ENCODE measurements around the gene SHISA9.

SHISA9 gene

GRCh38 chr16:12869698-12870427 lies 31.5 kb upstream of the SHISA9 start:
- Histone ChIP-seq H3K18ac (ENCODE audit: low read depth in 1 of 2, low read length in 2 of 2) (no peak overlapping the region), H2BK12ac (ENCODE audit: low read length in 2 of 2) (no peak overlapping the region), H4K8ac (ENCODE audit: low read length) (no peak overlapping the region), H3K27me3 (ENCODE audit: control insufficient read depth in 1 of 2, insufficient read depth in 1 of 2, low read length in 2 of 2) (peaks cover 0 to 6% of the 10 kb centered on the region in 2 experiments), H3K14ac (ENCODE audit: low read length in 2 of 2) (no peak overlapping the region), H3K36me3 (ENCODE audit: control insufficient read depth in 1 of 2, insufficient read depth in 2 of 2, low read depth in 1 of 2, low read length in 2 of 2) (no peaks in the 10 kb centered on the region), H2BK120ac (ENCODE audit: low read depth, low read length) (no peak overlapping the region), H3K4ac (ENCODE audit: low read depth in 1 of 2, low read length in 2 of 2) (no peak overlapping the region), H3K4me1 (ENCODE audit: control insufficient read depth, insufficient read depth, low read depth, low read length) (no peaks in the 10 kb centered on the region), H2BK15ac (ENCODE audit: low read depth, poor library complexity, severe bottlenecking) (no peak overlapping the region), H3K4me2 (ENCODE audit: low read length, poor library complexity, severe bottlenecking) (no peak overlapping the region), H3K9me3 (ENCODE audit: control insufficient read depth, low read length) (peaks cover 11% of the 10 kb centered on the region), H3K9ac (ENCODE audit: low read length) (no peak overlapping the region), H3K27ac (ENCODE audit: low read length, poor library complexity, severe bottlenecking) (no peak overlapping the region), H4K91ac (ENCODE audit: low read length) (no peak overlapping the region), H2AFZ (ENCODE audit: low read depth, low read length) (no peak overlapping the region), H3K79me1 (replicated peaks; ENCODE audit: low read length, poor library complexity, severe bottlenecking) (no peaks in the 10 kb centered on the region), H3K4me3 (ENCODE audit: insufficient read depth in 1 of 2, low read depth in 1 of 2, low read length in 2 of 2) (no peak overlapping the region), H2BK5ac (ENCODE audit: low read depth, low read length, poor library complexity, severe bottlenecking) (no peak overlapping the region), H3K23ac (ENCODE audit: low read length in 2 of 2) (no peak overlapping the region), H2AK5ac (ENCODE audit: low read length, severe bottlenecking) (no peak overlapping the region)
- no peak for DNase-seq
- WGBS: 71% methylated on average over 4 of the region's 5 CpGs

- Histone ChIP-seq H3K4me2 (ENCODE audit: low read length, poor library complexity, severe bottlenecking) (no peak overlapping the region), H2BK12ac (ENCODE audit: low read length in 2 of 2) (no peak overlapping the region), H3K4me1 (ENCODE audit: control insufficient read depth, insufficient read depth, low read depth, low read length) (no peaks in the 10 kb centered on the region), H4K91ac (ENCODE audit: low read length) (no peak overlapping the region), H2BK120ac (ENCODE audit: low read depth, low read length) (no peak overlapping the region), H3K4ac (ENCODE audit: low read depth in 1 of 2, low read length in 2 of 2) (no peak overlapping the region), H2AFZ (ENCODE audit: low read depth, low read length) (no peak overlapping the region), H3K9me3 (ENCODE audit: control insufficient read depth, low read length) (peaks cover 11% of the 10 kb centered on the region), H3K9ac (ENCODE audit: low read length) (no peak overlapping the region), H2AK5ac (ENCODE audit: low read length, severe bottlenecking) (no peak overlapping the region), H3K27me3 (ENCODE audit: control insufficient read depth in 1 of 2, insufficient read depth in 1 of 2, low read length in 2 of 2) (peaks cover 0 to 6% of the 10 kb centered on the region in 2 experiments), H3K27ac (ENCODE audit: low read length, poor library complexity, severe bottlenecking) (no peak overlapping the region), H4K8ac (ENCODE audit: low read length) (no peak overlapping the region), H3K14ac (ENCODE audit: low read length in 2 of 2) (no peak overlapping the region), H3K36me3 (ENCODE audit: control insufficient read depth in 1 of 2, insufficient read depth in 2 of 2, low read depth in 1 of 2, low read length in 2 of 2) (no peaks in the 10 kb centered on the region), H3K18ac (ENCODE audit: low read depth in 1 of 2, low read length in 2 of 2) (no peak overlapping the region), H2BK5ac (ENCODE audit: low read depth, low read length, poor library complexity, severe bottlenecking) (no peak overlapping the region), H2BK15ac (ENCODE audit: low read depth, poor library complexity, severe bottlenecking) (no peak overlapping the region), H3K79me1 (replicated peaks; ENCODE audit: low read length, poor library complexity, severe bottlenecking) (no peaks in the 10 kb centered on the region), H3K4me3 (ENCODE audit: insufficient read depth in 1 of 2, low read depth in 1 of 2, low read length in 2 of 2) (no peak overlapping the region), H3K23ac (ENCODE audit: low read length in 2 of 2) (no peak overlapping the region)
- no peak for DNase-seq
- WGBS: 22% methylated on average over 1 of the region's 1 CpG
Observed at GRCh38 chr16:12871784-12872183, 29.6 kb upstream of the SHISA9 start.

GRCh38 chr16:12874186-12874585 lies 27.2 kb upstream of the SHISA9 start:
- Histone ChIP-seq H3K18ac (ENCODE audit: low read depth in 1 of 2, low read length in 2 of 2) (no peak overlapping the region), H3K27me3 (ENCODE audit: control insufficient read depth in 1 of 2, insufficient read depth in 1 of 2, low read length in 2 of 2) (no peaks in the 10 kb centered on the region), H2AK5ac (ENCODE audit: low read length, severe bottlenecking) (no peak overlapping the region), H3K27ac (ENCODE audit: low read length, poor library complexity, severe bottlenecking) (no peak overlapping the region), H4K8ac (ENCODE audit: low read length) (no peak overlapping the region), H3K4me3 (ENCODE audit: insufficient read depth in 1 of 2, low read depth in 1 of 2, low read length in 2 of 2) (no peak overlapping the region), H3K4ac (ENCODE audit: low read depth in 1 of 2, low read length in 2 of 2) (no peak overlapping the region), H2BK5ac (ENCODE audit: low read depth, low read length, poor library complexity, severe bottlenecking) (no peak overlapping the region), H2BK12ac (ENCODE audit: low read length in 2 of 2) (no peak overlapping the region), H2BK15ac (ENCODE audit: low read depth, poor library complexity, severe bottlenecking) (no peak overlapping the region), H3K23ac (ENCODE audit: low read length in 2 of 2) (no peak overlapping the region), H4K91ac (ENCODE audit: low read length) (no peak overlapping the region), H3K14ac (ENCODE audit: low read length in 2 of 2) (no peak overlapping the region), H3K4me1 (ENCODE audit: control insufficient read depth, insufficient read depth, low read depth, low read length) (no peaks in the 10 kb centered on the region), H2BK120ac (ENCODE audit: low read depth, low read length) (no peak overlapping the region), H3K9me3 (ENCODE audit: control insufficient read depth, low read length) (peaks cover 11% of the 10 kb centered on the region), H3K79me1 (replicated peaks; ENCODE audit: low read length, poor library complexity, severe bottlenecking) (no peaks in the 10 kb centered on the region), H3K36me3 (ENCODE audit: control insufficient read depth in 1 of 2, insufficient read depth in 2 of 2, low read depth in 1 of 2, low read length in 2 of 2) (no peaks in the 10 kb centered on the region), H3K4me2 (ENCODE audit: low read length, poor library complexity, severe bottlenecking) (no peak overlapping the region), H3K9ac (ENCODE audit: low read length) (no peak overlapping the region), H2AFZ (ENCODE audit: low read depth, low read length) (no peak overlapping the region)
- DNase-seq: no peak
- WGBS: 20% methylated on average over 2 of the region's 2 CpGs

- 100% methylated on average over 3 of the region's 5 CpGs for WGBS
- DNase-seq: no peak
Observed at GRCh38 chr16:12876778-12877177, 24.6 kb upstream of the SHISA9 start.

More at GRCh38 chr16:12876778-12877177, 24.6 kb upstream of the SHISA9 start:
- no peak overlapping the region for H2AFZ ChIP-seq (ENCODE audit: low read depth, low read length)
- H3K27ac ChIP-seq (ENCODE audit: low read length, poor library complexity, severe bottlenecking): no peak overlapping the region
- no peaks in the 10 kb centered on the region for H3K4me1 ChIP-seq (ENCODE audit: control insufficient read depth, insufficient read depth, low read depth, low read length)
- no peak overlapping the region for H3K23ac ChIP-seq (ENCODE audit: low read length in 2 of 2)
- no peak overlapping the region for H3K14ac ChIP-seq (ENCODE audit: low read length in 2 of 2)
- H3K27me3 ChIP-seq (ENCODE audit: control insufficient read depth in 1 of 2, insufficient read depth in 1 of 2, low read length in 2 of 2): no peaks in the 10 kb centered on the region
- no peak overlapping the region for H3K18ac ChIP-seq (ENCODE audit: low read depth in 1 of 2, low read length in 2 of 2)
- H2BK120ac ChIP-seq (ENCODE audit: low read depth, low read length): no peak overlapping the region
- no peak overlapping the region for H3K4ac ChIP-seq (ENCODE audit: low read depth in 1 of 2, low read length in 2 of 2)
- H3K36me3 ChIP-seq (ENCODE audit: control insufficient read depth in 1 of 2, insufficient read depth in 2 of 2, low read depth in 1 of 2, low read length in 2 of 2): no peaks in the 10 kb centered on the region
- H3K9me3 ChIP-seq (ENCODE audit: control insufficient read depth, low read length): no peaks in the 10 kb centered on the region
- H2AK5ac ChIP-seq (ENCODE audit: low read length, severe bottlenecking): no peak overlapping the region
- H3K4me2 ChIP-seq (ENCODE audit: low read length, poor library complexity, severe bottlenecking): no peak overlapping the region
- H4K91ac ChIP-seq (ENCODE audit: low read length): no peak overlapping the region
- no peak overlapping the region for H2BK5ac ChIP-seq (ENCODE audit: low read depth, low read length, poor library complexity, severe bottlenecking)
- H2BK12ac ChIP-seq (ENCODE audit: low read length in 2 of 2): no peak overlapping the region
- H3K79me1 ChIP-seq (replicated peaks; ENCODE audit: low read length, poor library complexity, severe bottlenecking): no peaks in the 10 kb centered on the region
- no peak overlapping the region for H3K9ac ChIP-seq (ENCODE audit: low read length)
- H3K4me3 ChIP-seq (ENCODE audit: insufficient read depth in 1 of 2, low read depth in 1 of 2, low read length in 2 of 2): no peak overlapping the region
- no peak overlapping the region for H2BK15ac ChIP-seq (ENCODE audit: low read depth, poor library complexity, severe bottlenecking)
- H4K8ac ChIP-seq (ENCODE audit: low read length): no peak overlapping the region

All from mesenchymal stem cell (in vitro differentiated cells and primary cell).